K562 (cell line): ENCODE measurements around the gene NOP16. TPM values are rescaled to one million over a fixed set of nuclear protein-coding genes. Genes with fewer than 3 reads are reported as not detected.

Experiments
- ATAC-seq: fragments of 200-7000 bp; cut with Tn5 transposase; 3 replicates; pipeline ENCODE4 v1.9.1; 2020; ENCODE audit warnings: moderate library complexity
- BruUV-seq: library from RNA; stranded (reverse); fragments of 400-500 nt; replicated peaks from 2 replicates; lab custom pipeline; 2021; lab: Mats Ljungman, UMichigan
- CTCF ChIA-PET: fragments of 300-600 bp; formaldehyde crosslinking; extraction: SDS; loops from one replicate; lab custom pipeline; 2021; ENCODE audit warnings: low intra/inter-chr PET ratio; lab: Yijun Ruan, JAX
- POLR2A ChIA-PET: fragments of 300-600, 350-650 bp; sonication (Branson Sonifier 250); formaldehyde crosslinking; extraction: SDS; loops from one replicate; lab custom pipeline; 2021; ENCODE audit warnings: antibody characterized with exemption, inconsistent platforms; lab: Yijun Ruan, JAX
- DNase-seq, 4 experiments: peaks; one replicate each; pipeline versions ENCODE4 v3.0.0 to v3.0.0-alpha.2; 2011 to 2018; ENCODE audit warnings: low spot score in 3 of 4, mixed read lengths in 3 of 4; ENCODE audit errors: extremely low read depth in 1 of 4
- FAIRE-seq: peaks from 2 replicates; lab custom pipeline; 2011; peaks lifted over from hg19 to GRCh38; lab: Jason Lieb, UNC
- H2AFZ ChIP-seq: 2 replicates; pipeline ENCODE4 v1.6.0; 2011; ENCODE audit warnings: low read depth, low read length, control low read depth, inconsistent platforms
- H3K27ac ChIP-seq: fragments of 200-600 bp; 3 replicates; pipeline ENCODE4 v1.8.0; 2011; ENCODE audit warnings: low read depth, mild to moderate bottlenecking, control low read depth, inconsistent platforms, low read length, moderate library complexity, mixed read lengths; ENCODE audit errors: extremely low read depth
- H3K27me3 ChIP-seq, 2 experiments: fragments of 300-600 bp in 1 of 2; 2 replicates in 1 of 2; 3 replicates in 1 of 2; pipeline versions ENCODE4 v1.6.0 to v1.8.0; 2011; ENCODE audit warnings: inconsistent platforms in 2 of 2, low read length in 2 of 2, mild to moderate bottlenecking in 1 of 2, mixed read lengths in 1 of 2, moderate library complexity in 1 of 2; ENCODE audit not compliant: control insufficient read depth in 2 of 2, insufficient read depth in 2 of 2
- H3K36me3 ChIP-seq: fragments of 300-600 bp; 3 replicates; pipeline ENCODE4 v1.8.0; 2011; ENCODE audit warnings: mild to moderate bottlenecking, low read length, inconsistent platforms; ENCODE audit not compliant: control insufficient read depth, insufficient read depth
- H3K4me1 ChIP-seq, 2 experiments: fragments of 200-600 bp in 1 of 2; replicated peaks in 1 of 2; 2 replicates in 1 of 2; 3 replicates in 1 of 2; pipeline versions ENCODE4 v1.5.1 to v1.8.0; 2011; ENCODE audit warnings: inconsistent platforms in 2 of 2, low read length in 2 of 2, mild to moderate bottlenecking in 1 of 2, mixed read lengths in 1 of 2, moderate library complexity in 1 of 2; ENCODE audit not compliant: control insufficient read depth in 2 of 2, insufficient read depth in 2 of 2
- H3K4me2 ChIP-seq: 2 replicates; pipeline ENCODE4 v1.6.1; 2011; ENCODE audit warnings: low read length, control low read depth, inconsistent platforms, mixed read lengths; ENCODE audit not compliant: insufficient read depth
- H3K4me3 ChIP-seq: fragments of 200-600 bp; sonication (generic), shearing (Covaris generic); 2 replicates; pipeline ENCODE4 v1.5.1; 2016; ENCODE audit warnings: control low read depth, inconsistent platforms
- H3K79me2 ChIP-seq: fragments of 200-600 bp; 3 replicates; pipeline ENCODE4 v1.8.0; 2011; ENCODE audit warnings: low read length, inconsistent platforms; ENCODE audit not compliant: control insufficient read depth, insufficient read depth
- H3K9ac ChIP-seq, 2 experiments: 2 replicates each; pipeline versions ENCODE4 v1.6.0 to v1.6.1; 2011; ENCODE audit warnings: low read depth in 2 of 2, low read length in 2 of 2, control low read depth in 1 of 2, inconsistent platforms in 1 of 2, mild to moderate bottlenecking in 1 of 2, mixed read lengths in 1 of 2; ENCODE audit not compliant: insufficient read depth in 1 of 2
- H3K9me1 ChIP-seq: one replicate; pipeline ENCODE4 v1.6.0; 2011; ENCODE audit warnings: inconsistent platforms, mild to moderate bottlenecking, low read length, moderate library complexity; ENCODE audit not compliant: control insufficient read depth, insufficient read depth
- H3K9me3 ChIP-seq: replicated peaks from 2 replicates; pipeline ENCODE4 v1.5.1; 2011; ENCODE audit warnings: low read depth, low read length, inconsistent platforms; ENCODE audit not compliant: control insufficient read depth, insufficient read depth
- H4K20me1 ChIP-seq: replicated peaks from 2 replicates; pipeline ENCODE4 v1.6.1; 2011; ENCODE audit warnings: low read length, inconsistent platforms, mixed read lengths; ENCODE audit not compliant: control insufficient read depth, insufficient read depth
- HDAC6 ChIP-seq: IDR thresholded peaks from 2 replicates; pipeline ENCODE4 v1.6.1; 2012; ENCODE audit warnings: low read depth, mild to moderate bottlenecking, control low read depth, inconsistent platforms, low read length, moderate library complexity
- MAFG ChIP-seq: fragments of 450-650 bp; conservative IDR thresholded peaks from 2 replicates; pipeline ENCODE4 v1.6.1; 2016; ENCODE audit warnings: missing genetic modification characterization, missing compliant biosample characterization
- MBD2 ChIP-seq: sonication (generic); IDR thresholded peaks from 2 replicates; pipeline ENCODE4 v1.6.1; 2016; ENCODE audit warnings: low read depth, borderline replicate concordance
- NFXL1 ChIP-seq: fragments of 450-650 bp; formaldehyde crosslinking; IDR thresholded peaks from 2 replicates; pipeline ENCODE4 v1.4.0; 2021; ENCODE audit warnings: mild to moderate bottlenecking
- PRPF4 ChIP-seq: fragments of 200-400 bp; formaldehyde crosslinking; IDR thresholded peaks from one replicate; pipeline ENCODE4 v1.6.1; 2017; ENCODE audit warnings: low read length, low read depth, mild to moderate bottlenecking; ENCODE audit not compliant: insufficient read depth, poor library complexity, severe bottlenecking
- PYGO2 ChIP-seq: fragments of 450-650 bp; IDR thresholded peaks from 2 replicates; pipeline ENCODE4 v1.6.1; 2016; ENCODE audit warnings: mild to moderate bottlenecking, missing genetic modification characterization, moderate library complexity, missing compliant biosample characterization
- RNF2 ChIP-seq: sonication (generic); IDR thresholded peaks from 2 replicates; pipeline ENCODE4 v1.6.1; 2016
- SRSF9 ChIP-seq: fragments of 200-400 bp; formaldehyde crosslinking; IDR thresholded peaks from 2 replicates; pipeline ENCODE4 v1.6.1; 2017; ENCODE audit warnings: low read depth, low read length, borderline replicate concordance
- U2AF2 ChIP-seq: fragments of 200-400 bp; formaldehyde crosslinking; optimal IDR thresholded peaks from 2 replicates; pipeline ENCODE3; 2017; ENCODE audit warnings: low read depth, mild to moderate bottlenecking, low read length
- ZNF197 ChIP-seq: fragments of 200-800 bp; sonication (Bioruptor generic); IDR thresholded peaks from 2 replicates; pipeline ENCODE4 v1.6.1; 2016; ENCODE audit warnings: low read depth, missing genetic modification characterization, missing compliant biosample characterization
- ZNF699 ChIP-seq: fragments of 250-450 bp; sonication (Bioruptor Pico); IDR thresholded peaks from 2 replicates; pipeline ENCODE4 v1.8.0; 2021; ENCODE audit warnings: mild to moderate bottlenecking, moderate library complexity; ENCODE audit not compliant: insufficient replicate concordance
- WGBS: fragments of 100-300 bp; shearing (Covaris generic); methylation state at CpG from one replicate; pipeline ENCODE4 v1.1.6; 2016; ENCODE audit warnings: low coverage, mixed read lengths; ENCODE audit not compliant: insufficient coverage; ENCODE audit errors: missing lambda C conversion rate; 5-methylcytosine and 5-hydroxymethylcytosine counted together
- in situ Hi-C: fragments of 300-500 bp; cut with MboI; formaldehyde crosslinking; loops from 4 replicates; pipeline ENCODE4 v1.15.0; 2018; ENCODE audit warnings: inconsistent platforms, mixed read lengths
- intact Hi-C: fragments of 100-400 bp; cut with micrococcal nuclease; formaldehyde crosslinking; loops from 2 replicates; pipeline ENCODE4 v1.14.2; 2022
- polyA plus RNA-seq, 8 experiments: library from polyadenylated mRNA; depleted of rRNA in 4 of 8; stranded (reverse) in 5 of 8; unstranded in 3 of 8; fragments of >200 nt; fragmentation: Nextera tagmentation in 2 of 8; fragmentation: Illumina TruSeq in 1 of 8; extraction: Ambion mirVana in 2 of 8; extraction: Trizol in 1 of 8; gene quantifications; 2 replicates each; pipeline versions ENCODE4 v1.2.1 to v1.2.3, GENCODE V29; 2011 to 2014; ENCODE audit warnings: inconsistent platforms in 1 of 8, missing spikeins in 1 of 8
- total RNA-seq, 7 experiments: library from RNA; depleted of rRNA in 6 of 7; stranded (reverse); fragments of >200 nt in 6 of 7; fragmentation: Illumina TruSeq in 2 of 7; extraction: Trizol in 2 of 7; gene quantifications; 2 replicates each; pipeline versions ENCODE4 v1.2.1 to v1.2.3, GENCODE V29; 2011 to 2021; ENCODE audit warnings: low replicate concordance in 1 of 7
- TF ChIP-seq, protein P1 (sequence below): fragments of 450-650 bp; formaldehyde crosslinking; IDR thresholded peaks from 2 replicates; pipeline ENCODE4 v1.4.0; 2020; ENCODE audit warnings: mild to moderate bottlenecking, moderate library complexity
- TF ChIP-seq, protein P2 (sequence below): sonication (generic); formaldehyde crosslinking; IDR thresholded peaks from 2 replicates; pipeline ENCODE4 v1.4.0; 2020; ENCODE audit warnings: mild to moderate bottlenecking, missing genetic modification reagents

NOP16 gene
- total and polyA plus RNA-seq, 9 of the 15 experiments (the other 6 are each of a cell fraction or from before 2014, with no cell fraction given), result 92.5 to 342 (median 148) TPM

DNA sequence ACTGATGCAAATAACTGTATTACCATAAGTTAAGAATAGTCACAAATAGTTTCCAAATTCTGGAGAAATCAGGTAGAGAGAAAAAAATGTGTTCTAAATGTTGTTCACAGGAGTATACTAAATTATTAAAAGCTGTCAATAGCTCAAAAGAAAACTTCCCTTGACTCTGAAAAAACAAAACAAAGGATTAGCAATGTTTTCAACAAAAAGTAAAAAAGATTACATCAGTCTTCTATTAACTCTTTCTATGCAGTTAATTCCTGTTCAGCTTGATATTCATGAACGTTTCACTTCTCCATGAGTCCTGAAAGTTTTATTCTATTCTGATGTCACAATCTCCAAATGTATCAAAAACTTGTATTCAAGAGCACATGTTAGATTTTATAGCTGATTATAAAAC, 37.4 kb upstream of the NOP16 start (continued):
- TF ChIP-seq PYGO2 (tag) (no peak), ZNF699 (CRISPR knock-in tag) (no peak), PRPF4 (no peak), U2AF2 (no peak), SRSF9 (no peak), NFXL1 (CRISPR knock-in tag) (no peak)

DNA sequence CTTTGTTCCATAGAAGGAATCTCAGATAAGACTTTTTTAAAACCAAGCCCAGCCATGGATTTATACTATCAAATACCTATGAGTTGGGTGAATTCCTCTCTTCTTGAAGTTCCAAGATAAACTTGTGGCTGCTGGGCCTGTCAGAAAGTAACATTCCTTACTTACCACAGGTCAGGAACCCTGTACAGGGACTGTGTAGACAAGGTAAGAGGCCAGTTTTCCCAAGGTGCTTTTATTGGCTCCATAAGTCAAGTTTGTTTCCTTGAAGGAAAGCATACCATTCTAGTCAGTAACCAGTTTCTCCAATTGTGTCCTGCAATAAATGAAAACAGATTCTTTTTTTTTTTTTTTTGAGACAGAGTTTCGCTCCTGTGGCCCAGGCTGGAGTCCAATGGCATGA, 36.7 kb upstream of the NOP16 start:
- Histone ChIP-seq H3K27ac (no peak overlapping the region), H3K27me3 (no peaks in the 10 kb centered on the region), H3K9me3 (peaks cover 5% of the 10 kb centered on the region), H3K4me3 (no peak overlapping the region), H4K20me1 (no peaks in the 10 kb centered on the region), H3K9ac (no peak overlapping the region), H3K79me2 (no peaks in the 10 kb centered on the region), H3K36me3 (no peaks in the 10 kb centered on the region), H3K9me1 (no peaks in the 10 kb centered on the region), H3K4me1 (no peaks in the 10 kb centered on the region; a peak in 2 of 5 replicates), H2AFZ (no peak overlapping the region), H3K4me2 (no peak overlapping the region)
- in situ Hi-C loops (no loop called here), intact Hi-C loops (no loop called here)
- 100% methylated on average over 1 of the region's 1 CpG for WGBS
- no peak for ATAC-seq
- ChIA-PET CTCF (interaction anchor here (0.6 kb wide), 1 partner anchor 9 kb away, joined by 5 read pairs; the partner anchor contains the start of gene CLTB), POLR2A (no interaction called here)
- DNase-seq, result no peak
- TF ChIP-seq MBD2 (no peak), MAFG (tag) (no peak), RNF2 (no peak), HDAC6 (no peak), ZNF197 (CRISPR knock-in tag) (no peak)
- TF ChIP-seq, protein P1, sequence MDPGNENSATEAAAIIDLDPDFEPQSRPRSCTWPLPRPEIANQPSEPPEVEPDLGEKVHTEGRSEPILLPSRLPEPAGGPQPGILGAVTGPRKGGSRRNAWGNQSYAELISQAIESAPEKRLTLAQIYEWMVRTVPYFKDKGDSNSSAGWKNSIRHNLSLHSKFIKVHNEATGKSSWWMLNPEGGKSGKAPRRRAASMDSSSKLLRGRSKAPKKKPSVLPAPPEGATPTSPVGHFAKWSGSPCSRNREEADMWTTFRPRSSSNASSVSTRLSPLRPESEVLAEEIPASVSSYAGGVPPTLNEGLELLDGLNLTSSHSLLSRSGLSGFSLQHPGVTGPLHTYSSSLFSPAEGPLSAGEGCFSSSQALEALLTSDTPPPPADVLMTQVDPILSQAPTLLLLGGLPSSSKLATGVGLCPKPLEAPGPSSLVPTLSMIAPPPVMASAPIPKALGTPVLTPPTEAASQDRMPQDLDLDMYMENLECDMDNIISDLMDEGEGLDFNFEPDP (CRISPR knock-in tag), result no peak
- TF ChIP-seq, protein P2, sequence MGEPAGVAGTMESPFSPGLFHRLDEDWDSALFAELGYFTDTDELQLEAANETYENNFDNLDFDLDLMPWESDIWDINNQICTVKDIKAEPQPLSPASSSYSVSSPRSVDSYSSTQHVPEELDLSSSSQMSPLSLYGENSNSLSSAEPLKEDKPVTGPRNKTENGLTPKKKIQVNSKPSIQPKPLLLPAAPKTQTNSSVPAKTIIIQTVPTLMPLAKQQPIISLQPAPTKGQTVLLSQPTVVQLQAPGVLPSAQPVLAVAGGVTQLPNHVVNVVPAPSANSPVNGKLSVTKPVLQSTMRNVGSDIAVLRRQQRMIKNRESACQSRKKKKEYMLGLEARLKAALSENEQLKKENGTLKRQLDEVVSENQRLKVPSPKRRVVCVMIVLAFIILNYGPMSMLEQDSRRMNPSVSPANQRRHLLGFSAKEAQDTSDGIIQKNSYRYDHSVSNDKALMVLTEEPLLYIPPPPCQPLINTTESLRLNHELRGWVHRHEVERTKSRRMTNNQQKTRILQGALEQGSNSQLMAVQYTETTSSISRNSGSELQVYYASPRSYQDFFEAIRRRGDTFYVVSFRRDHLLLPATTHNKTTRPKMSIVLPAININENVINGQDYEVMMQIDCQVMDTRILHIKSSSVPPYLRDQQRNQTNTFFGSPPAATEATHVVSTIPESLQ (CRISPR knock-in tag), result no peak
- no peak for FAIRE-seq
- BruUV-seq, result no TSS peak
